DND-41 (cell line): Measurements from ENCODE around the gene VAV3.

ENCODE experiments used
- CTCF ChIP-seq: IDR thresholded peaks from 2 replicates; pipeline ENCODE4 v1.5.1; 2012; ENCODE audit warnings: borderline replicate concordance, low read length, moderate library complexity, mild to moderate bottlenecking; ENCODE audit not compliant: poor library complexity, severe bottlenecking; ENCODE audit errors: extremely low read depth
- EZH2 ChIP-seq: IDR thresholded peaks from 3 replicates; pipeline ENCODE4 v1.6.1; 2012; ENCODE audit warnings: borderline replicate concordance, low read depth, mild to moderate bottlenecking, moderate library complexity, low read length, inconsistent platforms; ENCODE audit not compliant: severe bottlenecking

DNA sequence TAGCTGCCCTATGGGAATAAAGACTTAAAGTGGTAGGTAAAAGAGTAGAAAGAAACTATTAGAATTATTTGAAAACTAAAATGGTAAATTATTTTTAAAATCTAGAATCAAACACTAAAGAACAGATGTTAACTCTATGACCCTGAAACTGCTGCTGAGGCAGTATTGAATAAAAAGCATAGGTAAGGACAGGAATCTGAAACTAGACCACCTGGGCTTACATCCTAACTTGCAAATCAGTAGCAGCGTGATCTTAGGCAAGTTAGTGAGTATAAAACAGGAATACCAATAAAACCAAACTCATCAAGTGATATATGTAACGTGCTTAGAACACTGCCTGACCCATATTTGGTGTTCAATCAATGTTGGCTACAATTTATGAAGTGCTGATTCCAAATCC lies 257.9 kb downstream of the VAV3 start:
- TF ChIP-seq CTCF, result no peak
- no peak for TF ChIP-seq EZH2
